K562 (cell line): ENCODE results near the gene MOB1B. TPM values are rescaled to one million over a fixed set of nuclear protein-coding genes. Genes with fewer than 3 reads are reported as not detected.

ENCODE experiments used
- ATAC-seq: fragments of 200-7000 bp; cut with Tn5 transposase; 3 replicates; pipeline ENCODE4 v1.9.1; 2020; ENCODE audit warnings: moderate library complexity
- BruUV-seq: library from RNA; stranded (reverse); fragments of 400-500 nt; replicated peaks from 2 replicates; lab custom pipeline; 2021; lab: Mats Ljungman, UMichigan
- CTCF ChIA-PET: fragments of 300-600 bp; formaldehyde crosslinking; extraction: SDS; loops from one replicate; lab custom pipeline; 2021; ENCODE audit warnings: low intra/inter-chr PET ratio; lab: Yijun Ruan, JAX
- POLR2A ChIA-PET: fragments of 300-600, 350-650 bp; sonication (Branson Sonifier 250); formaldehyde crosslinking; extraction: SDS; loops from one replicate; lab custom pipeline; 2021; ENCODE audit warnings: antibody characterized with exemption, inconsistent platforms; lab: Yijun Ruan, JAX
- DNase-seq, 4 experiments: peaks; one replicate each; pipeline versions ENCODE4 v3.0.0 to v3.0.0-alpha.2; 2011 to 2018; ENCODE audit warnings: low spot score in 3 of 4, mixed read lengths in 3 of 4; ENCODE audit errors: extremely low read depth in 1 of 4
- FAIRE-seq: peaks from 2 replicates; lab custom pipeline; 2011; peaks lifted over from hg19 to GRCh38; lab: Jason Lieb, UNC
- H2AFZ ChIP-seq: 2 replicates; pipeline ENCODE4 v1.6.0; 2011; ENCODE audit warnings: low read depth, low read length, control low read depth, inconsistent platforms
- H3K27ac ChIP-seq: fragments of 200-600 bp; 3 replicates; pipeline ENCODE4 v1.8.0; 2011; ENCODE audit warnings: low read depth, mild to moderate bottlenecking, control low read depth, inconsistent platforms, low read length, moderate library complexity, mixed read lengths; ENCODE audit errors: extremely low read depth
- H3K27me3 ChIP-seq, 2 experiments: fragments of 300-600 bp in 1 of 2; 2 replicates in 1 of 2; 3 replicates in 1 of 2; pipeline versions ENCODE4 v1.6.0 to v1.8.0; 2011; ENCODE audit warnings: inconsistent platforms in 2 of 2, low read length in 2 of 2, mild to moderate bottlenecking in 1 of 2, mixed read lengths in 1 of 2, moderate library complexity in 1 of 2; ENCODE audit not compliant: control insufficient read depth in 2 of 2, insufficient read depth in 2 of 2
- H3K36me3 ChIP-seq: fragments of 300-600 bp; 3 replicates; pipeline ENCODE4 v1.8.0; 2011; ENCODE audit warnings: mild to moderate bottlenecking, low read length, inconsistent platforms; ENCODE audit not compliant: control insufficient read depth, insufficient read depth
- H3K4me1 ChIP-seq, 2 experiments: fragments of 200-600 bp in 1 of 2; replicated peaks in 1 of 2; 2 replicates in 1 of 2; 3 replicates in 1 of 2; pipeline versions ENCODE4 v1.5.1 to v1.8.0; 2011; ENCODE audit warnings: inconsistent platforms in 2 of 2, low read length in 2 of 2, mild to moderate bottlenecking in 1 of 2, mixed read lengths in 1 of 2, moderate library complexity in 1 of 2; ENCODE audit not compliant: control insufficient read depth in 2 of 2, insufficient read depth in 2 of 2
- H3K4me2 ChIP-seq: 2 replicates; pipeline ENCODE4 v1.6.1; 2011; ENCODE audit warnings: low read length, control low read depth, inconsistent platforms, mixed read lengths; ENCODE audit not compliant: insufficient read depth
- H3K4me3 ChIP-seq: fragments of 200-600 bp; sonication (generic), shearing (Covaris generic); 2 replicates; pipeline ENCODE4 v1.5.1; 2016; ENCODE audit warnings: control low read depth, inconsistent platforms
- H3K79me2 ChIP-seq: fragments of 200-600 bp; 3 replicates; pipeline ENCODE4 v1.8.0; 2011; ENCODE audit warnings: low read length, inconsistent platforms; ENCODE audit not compliant: control insufficient read depth, insufficient read depth
- H3K9ac ChIP-seq, 2 experiments: 2 replicates each; pipeline versions ENCODE4 v1.6.0 to v1.6.1; 2011; ENCODE audit warnings: low read depth in 2 of 2, low read length in 2 of 2, control low read depth in 1 of 2, inconsistent platforms in 1 of 2, mild to moderate bottlenecking in 1 of 2, mixed read lengths in 1 of 2; ENCODE audit not compliant: insufficient read depth in 1 of 2
- H3K9me1 ChIP-seq: one replicate; pipeline ENCODE4 v1.6.0; 2011; ENCODE audit warnings: inconsistent platforms, mild to moderate bottlenecking, low read length, moderate library complexity; ENCODE audit not compliant: control insufficient read depth, insufficient read depth
- H3K9me3 ChIP-seq: replicated peaks from 2 replicates; pipeline ENCODE4 v1.5.1; 2011; ENCODE audit warnings: low read depth, low read length, inconsistent platforms; ENCODE audit not compliant: control insufficient read depth, insufficient read depth
- H4K20me1 ChIP-seq: replicated peaks from 2 replicates; pipeline ENCODE4 v1.6.1; 2011; ENCODE audit warnings: low read length, inconsistent platforms, mixed read lengths; ENCODE audit not compliant: control insufficient read depth, insufficient read depth
- MEF2A ChIP-seq: IDR thresholded peaks from 2 replicates; pipeline ENCODE4 v1.6.1; 2011; ENCODE audit warnings: low read depth, mild to moderate bottlenecking, low read length, moderate library complexity; ENCODE audit not compliant: control insufficient read depth
- MTA3 ChIP-seq: fragments of 450-650 bp; formaldehyde crosslinking; IDR thresholded peaks from 2 replicates; pipeline ENCODE4 v1.6.1; 2017; ENCODE audit warnings: mild to moderate bottlenecking, borderline replicate concordance
- NEUROD1 ChIP-seq: fragments of 150-350 bp; IDR thresholded peaks from 2 replicates; pipeline ENCODE4 v1.6.1; 2014; ENCODE audit warnings: borderline replicate concordance, low read length, low read depth; ENCODE audit not compliant: partially characterized antibody
- WGBS: fragments of 100-300 bp; shearing (Covaris generic); methylation state at CpG from one replicate; pipeline ENCODE4 v1.1.6; 2016; ENCODE audit warnings: low coverage, mixed read lengths; ENCODE audit not compliant: insufficient coverage; ENCODE audit errors: missing lambda C conversion rate; 5-methylcytosine and 5-hydroxymethylcytosine counted together
- in situ Hi-C: fragments of 300-500 bp; cut with MboI; formaldehyde crosslinking; loops from 4 replicates; pipeline ENCODE4 v1.15.0; 2018; ENCODE audit warnings: inconsistent platforms, mixed read lengths
- intact Hi-C: fragments of 100-400 bp; cut with micrococcal nuclease; formaldehyde crosslinking; loops from 2 replicates; pipeline ENCODE4 v1.14.2; 2022
- polyA plus RNA-seq, 8 experiments: library from polyadenylated mRNA; depleted of rRNA in 4 of 8; stranded (reverse) in 5 of 8; unstranded in 3 of 8; fragments of >200 nt; fragmentation: Nextera tagmentation in 2 of 8; fragmentation: Illumina TruSeq in 1 of 8; extraction: Ambion mirVana in 2 of 8; extraction: Trizol in 1 of 8; gene quantifications; 2 replicates each; pipeline versions ENCODE4 v1.2.1 to v1.2.3, GENCODE V29; 2011 to 2014; ENCODE audit warnings: inconsistent platforms in 1 of 8, missing spikeins in 1 of 8
- total RNA-seq, 7 experiments: library from RNA; depleted of rRNA in 6 of 7; stranded (reverse); fragments of >200 nt in 6 of 7; fragmentation: Illumina TruSeq in 2 of 7; extraction: Trizol in 2 of 7; gene quantifications; 2 replicates each; pipeline versions ENCODE4 v1.2.1 to v1.2.3, GENCODE V29; 2011 to 2021; ENCODE audit warnings: low replicate concordance in 1 of 7
- TF ChIP-seq, protein P1 (sequence below), 3 experiments: fragments of 200-800 bp in 1 of 3; sonication (Bioruptor generic) in 1 of 3; sonication (generic) in 1 of 3; formaldehyde crosslinking in 1 of 3; IDR thresholded peaks; 2 replicates each; pipeline versions ENCODE4 v1.6.1 to v1.8.0; 2016 to 2022; ENCODE audit warnings: mild to moderate bottlenecking in 2 of 3, missing compliant biosample characterization in 2 of 3, missing genetic modification characterization in 2 of 3, missing genetic modification reagents in 1 of 3
- TF ChIP-seq, protein P2 (sequence below): sonication (generic); formaldehyde crosslinking; IDR thresholded peaks from 2 replicates; pipeline ENCODE4 v1.8.0; 2023; ENCODE audit warnings: mild to moderate bottlenecking, missing genetic modification reagents
- TF ChIP-seq, protein P3 (sequence below): fragments of 200-400 bp; formaldehyde crosslinking; IDR thresholded peaks from 2 replicates; pipeline ENCODE4 v1.6.1; 2017; ENCODE audit warnings: mild to moderate bottlenecking, low read depth, low read length, moderate library complexity
- TF ChIP-seq, protein P4 (sequence below), 2 experiments: fragments of 450-650 bp in 1 of 2; sonication (generic) in 1 of 2; formaldehyde crosslinking in 1 of 2; IDR thresholded peaks in 1 of 2; conservative IDR thresholded peaks in 1 of 2; 2 replicates each; pipeline versions ENCODE4 v1.6.1 to v1.8.1; 2016 to 2023; ENCODE audit warnings: mild to moderate bottlenecking in 2 of 2, moderate library complexity in 2 of 2, inconsistent platforms in 1 of 2, missing genetic modification reagents in 1 of 2

Gene MOB1B
- total and polyA plus RNA-seq, 9 of the 15 experiments (the other 6 are each of a cell fraction or from before 2014, with no cell fraction given) = 8.4 to 37.8 (median 19.0) TPM

DNA sequence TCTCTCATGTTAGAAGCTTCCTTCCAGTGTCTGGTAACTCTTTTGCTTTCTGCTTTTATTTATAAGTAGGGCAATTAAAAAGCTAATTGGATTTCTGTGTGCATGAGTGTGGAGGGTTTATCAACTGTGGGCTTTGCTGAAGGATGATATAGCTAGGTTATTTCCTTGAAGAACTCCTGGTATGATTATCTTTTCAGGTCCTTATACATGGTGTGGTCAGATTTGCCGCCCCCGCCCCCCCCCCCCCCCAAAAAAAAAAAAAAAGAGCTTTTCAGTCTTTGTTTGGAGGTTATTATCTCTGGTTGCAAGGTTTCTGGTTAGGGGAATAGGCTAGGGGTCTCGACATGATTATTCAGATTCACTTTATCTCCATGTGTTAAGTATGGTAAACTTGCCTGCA, 35.9 kb downstream of the MOB1B start (continued):
- TF ChIP-seq, protein P1, sequence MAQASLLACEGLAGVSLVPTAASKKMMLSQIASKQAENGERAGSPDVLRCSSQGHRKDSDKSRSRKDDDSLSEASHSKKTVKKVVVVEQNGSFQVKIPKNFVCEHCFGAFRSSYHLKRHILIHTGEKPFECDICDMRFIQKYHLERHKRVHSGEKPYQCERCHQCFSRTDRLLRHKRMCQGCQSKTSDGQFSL (CRISPR knock-in tag; IDR thresholded peaks at IDR 0.05) = no peak
- TF ChIP-seq, protein P1 (tag; IDR thresholded peaks at IDR 0.05) = 0 out of 4 replicates have a peak, but pooled peaks of 1 of the 2 experiments have one; percentile 28
- no peak for TF ChIP-seq MEF2A

DNA sequence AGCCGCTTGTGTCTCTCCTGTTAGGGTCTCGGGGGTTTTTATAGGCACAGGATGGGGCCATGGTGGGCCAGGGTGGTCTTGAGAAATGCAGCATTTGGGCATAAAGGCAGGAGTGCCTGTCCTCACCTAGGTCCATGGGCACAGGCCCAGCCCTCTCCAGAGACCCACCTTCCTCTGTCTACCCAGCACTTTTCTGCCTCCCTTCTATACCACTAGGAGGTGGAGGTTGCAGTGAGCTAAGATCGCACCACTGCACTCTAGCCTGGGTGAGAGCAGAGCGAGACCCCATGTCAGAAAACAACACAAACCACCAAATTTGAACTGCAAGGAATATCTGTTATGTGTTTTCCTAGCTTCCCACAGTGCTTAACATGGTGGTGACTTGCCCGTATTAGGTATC, 38.0 kb downstream of the MOB1B start:
- H3K36me3 ChIP-seq = peaks cover 25% of the 10 kb centered on the region; the same call in 2 of the 3 replicates
- H3K4me1 ChIP-seq = peaks cover 9 to 16% of the 10 kb centered on the region in 2 experiments; a peak in 4 of 5 replicates
- peaks cover 16% of the 10 kb centered on the region; the same call in 1 of the 2 replicates for H4K20me1 ChIP-seq
- DNase-seq = no peak
- intact Hi-C loops (no loop called here), in situ Hi-C loops (no loop called here)
- WGBS = 100% methylated on average over 5 of the region's 5 CpGs
- H2AFZ ChIP-seq = no peak overlapping the region
- H3K4me3 ChIP-seq = no peak overlapping the region
- no TSS peak for BruUV-seq
- CTCF ChIA-PET = no interaction called here
- H3K4me2 ChIP-seq = no peak overlapping the region
- no peaks in the 10 kb centered on the region for H3K27me3 ChIP-seq
- FAIRE-seq = no peak
- no peak overlapping the region for H3K27ac ChIP-seq
- H3K79me2 ChIP-seq = peaks cover 96% of the 10 kb centered on the region
- peak; percentile 49; the same call in 2 of the 3 replicates for ATAC-seq
- POLR2A ChIA-PET = interaction anchor here (0.6 kb wide), 1 partner anchor 51 kb away, joined by 3 read pairs; no protein-coding TSS in a partner anchor
- no peaks in the 10 kb centered on the region; the same call in 1 of the 2 replicates for H3K9me3 ChIP-seq
- no peak overlapping the region for H3K9ac ChIP-seq
- H3K9me1 ChIP-seq = no peaks in the 10 kb centered on the region
- TF ChIP-seq NEUROD1 = no peak
- TF ChIP-seq, protein P2, sequence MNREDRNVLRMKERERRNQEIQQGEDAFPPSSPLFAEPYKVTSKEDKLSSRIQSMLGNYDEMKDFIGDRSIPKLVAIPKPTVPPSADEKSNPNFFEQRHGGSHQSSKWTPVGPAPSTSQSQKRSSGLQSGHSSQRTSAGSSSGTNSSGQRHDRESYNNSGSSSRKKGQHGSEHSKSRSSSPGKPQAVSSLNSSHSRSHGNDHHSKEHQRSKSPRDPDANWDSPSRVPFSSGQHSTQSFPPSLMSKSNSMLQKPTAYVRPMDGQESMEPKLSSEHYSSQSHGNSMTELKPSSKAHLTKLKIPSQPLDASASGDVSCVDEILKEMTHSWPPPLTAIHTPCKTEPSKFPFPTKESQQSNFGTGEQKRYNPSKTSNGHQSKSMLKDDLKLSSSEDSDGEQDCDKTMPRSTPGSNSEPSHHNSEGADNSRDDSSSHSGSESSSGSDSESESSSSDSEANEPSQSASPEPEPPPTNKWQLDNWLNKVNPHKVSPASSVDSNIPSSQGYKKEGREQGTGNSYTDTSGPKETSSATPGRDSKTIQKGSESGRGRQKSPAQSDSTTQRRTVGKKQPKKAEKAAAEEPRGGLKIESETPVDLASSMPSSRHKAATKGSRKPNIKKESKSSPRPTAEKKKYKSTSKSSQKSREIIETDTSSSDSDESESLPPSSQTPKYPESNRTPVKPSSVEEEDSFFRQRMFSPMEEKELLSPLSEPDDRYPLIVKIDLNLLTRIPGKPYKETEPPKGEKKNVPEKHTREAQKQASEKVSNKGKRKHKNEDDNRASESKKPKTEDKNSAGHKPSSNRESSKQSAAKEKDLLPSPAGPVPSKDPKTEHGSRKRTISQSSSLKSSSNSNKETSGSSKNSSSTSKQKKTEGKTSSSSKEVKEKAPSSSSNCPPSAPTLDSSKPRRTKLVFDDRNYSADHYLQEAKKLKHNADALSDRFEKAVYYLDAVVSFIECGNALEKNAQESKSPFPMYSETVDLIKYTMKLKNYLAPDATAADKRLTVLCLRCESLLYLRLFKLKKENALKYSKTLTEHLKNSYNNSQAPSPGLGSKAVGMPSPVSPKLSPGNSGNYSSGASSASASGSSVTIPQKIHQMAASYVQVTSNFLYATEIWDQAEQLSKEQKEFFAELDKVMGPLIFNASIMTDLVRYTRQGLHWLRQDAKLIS (CRISPR knock-in tag) = no peak
- TF ChIP-seq MTA3 = no peak
- TF ChIP-seq, protein P3, sequence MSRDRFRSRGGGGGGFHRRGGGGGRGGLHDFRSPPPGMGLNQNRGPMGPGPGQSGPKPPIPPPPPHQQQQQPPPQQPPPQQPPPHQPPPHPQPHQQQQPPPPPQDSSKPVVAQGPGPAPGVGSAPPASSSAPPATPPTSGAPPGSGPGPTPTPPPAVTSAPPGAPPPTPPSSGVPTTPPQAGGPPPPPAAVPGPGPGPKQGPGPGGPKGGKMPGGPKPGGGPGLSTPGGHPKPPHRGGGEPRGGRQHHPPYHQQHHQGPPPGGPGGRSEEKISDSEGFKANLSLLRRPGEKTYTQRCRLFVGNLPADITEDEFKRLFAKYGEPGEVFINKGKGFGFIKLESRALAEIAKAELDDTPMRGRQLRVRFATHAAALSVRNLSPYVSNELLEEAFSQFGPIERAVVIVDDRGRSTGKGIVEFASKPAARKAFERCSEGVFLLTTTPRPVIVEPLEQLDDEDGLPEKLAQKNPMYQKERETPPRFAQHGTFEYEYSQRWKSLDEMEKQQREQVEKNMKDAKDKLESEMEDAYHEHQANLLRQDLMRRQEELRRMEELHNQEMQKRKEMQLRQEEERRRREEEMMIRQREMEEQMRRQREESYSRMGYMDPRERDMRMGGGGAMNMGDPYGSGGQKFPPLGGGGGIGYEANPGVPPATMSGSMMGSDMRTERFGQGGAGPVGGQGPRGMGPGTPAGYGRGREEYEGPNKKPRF = no peak
- TF ChIP-seq, protein P4, sequence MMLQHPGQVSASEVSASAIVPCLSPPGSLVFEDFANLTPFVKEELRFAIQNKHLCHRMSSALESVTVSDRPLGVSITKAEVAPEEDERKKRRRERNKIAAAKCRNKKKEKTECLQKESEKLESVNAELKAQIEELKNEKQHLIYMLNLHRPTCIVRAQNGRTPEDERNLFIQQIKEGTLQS (IDR thresholded peaks at IDR 0.05) = no peak
- TF ChIP-seq, protein P4 (CRISPR knock-in tag; conservative IDR thresholded peaks at IDR 0.05) = no peak
